ENCODE results near the gene CYP46A1.

GRCh38 chr14:99674064-99674650 is 9.9 kb upstream of the CYP46A1 start:
- TF ChIP-seq POLR2A (IDR thresholded peaks at IDR 0.05): no peak
- TF ChIP-seq, protein P1, sequence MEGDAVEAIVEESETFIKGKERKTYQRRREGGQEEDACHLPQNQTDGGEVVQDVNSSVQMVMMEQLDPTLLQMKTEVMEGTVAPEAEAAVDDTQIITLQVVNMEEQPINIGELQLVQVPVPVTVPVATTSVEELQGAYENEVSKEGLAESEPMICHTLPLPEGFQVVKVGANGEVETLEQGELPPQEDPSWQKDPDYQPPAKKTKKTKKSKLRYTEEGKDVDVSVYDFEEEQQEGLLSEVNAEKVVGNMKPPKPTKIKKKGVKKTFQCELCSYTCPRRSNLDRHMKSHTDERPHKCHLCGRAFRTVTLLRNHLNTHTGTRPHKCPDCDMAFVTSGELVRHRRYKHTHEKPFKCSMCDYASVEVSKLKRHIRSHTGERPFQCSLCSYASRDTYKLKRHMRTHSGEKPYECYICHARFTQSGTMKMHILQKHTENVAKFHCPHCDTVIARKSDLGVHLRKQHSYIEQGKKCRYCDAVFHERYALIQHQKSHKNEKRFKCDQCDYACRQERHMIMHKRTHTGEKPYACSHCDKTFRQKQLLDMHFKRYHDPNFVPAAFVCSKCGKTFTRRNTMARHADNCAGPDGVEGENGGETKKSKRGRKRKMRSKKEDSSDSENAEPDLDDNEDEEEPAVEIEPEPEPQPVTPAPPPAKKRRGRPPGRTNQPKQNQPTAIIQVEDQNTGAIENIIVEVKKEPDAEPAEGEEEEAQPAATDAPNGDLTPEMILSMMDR (IDR thresholded peaks at IDR 0.05): no peak
